ENCODE measurements around the gene AKAP13.

DNA sequence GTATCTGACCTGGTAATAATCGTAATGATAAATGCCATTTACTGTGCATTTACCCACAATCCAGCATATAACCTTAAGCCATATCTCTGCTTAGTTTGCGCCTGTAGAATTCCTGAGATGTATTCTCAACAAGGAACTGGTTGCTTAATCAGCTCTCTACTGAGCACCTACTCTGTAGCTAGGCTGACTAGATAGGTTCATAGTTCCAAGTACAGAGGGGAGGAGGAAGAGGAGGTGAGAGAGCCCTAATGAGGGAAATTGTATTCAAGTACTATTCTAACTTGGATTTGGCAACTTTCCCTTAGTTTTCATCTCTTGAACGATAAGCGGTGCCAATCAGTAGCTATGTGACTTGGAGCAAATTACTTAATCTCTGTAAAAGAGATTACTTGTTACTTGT is 5.6 kb upstream of the AKAP13 start:
- TF ChIP-seq, protein P1, sequence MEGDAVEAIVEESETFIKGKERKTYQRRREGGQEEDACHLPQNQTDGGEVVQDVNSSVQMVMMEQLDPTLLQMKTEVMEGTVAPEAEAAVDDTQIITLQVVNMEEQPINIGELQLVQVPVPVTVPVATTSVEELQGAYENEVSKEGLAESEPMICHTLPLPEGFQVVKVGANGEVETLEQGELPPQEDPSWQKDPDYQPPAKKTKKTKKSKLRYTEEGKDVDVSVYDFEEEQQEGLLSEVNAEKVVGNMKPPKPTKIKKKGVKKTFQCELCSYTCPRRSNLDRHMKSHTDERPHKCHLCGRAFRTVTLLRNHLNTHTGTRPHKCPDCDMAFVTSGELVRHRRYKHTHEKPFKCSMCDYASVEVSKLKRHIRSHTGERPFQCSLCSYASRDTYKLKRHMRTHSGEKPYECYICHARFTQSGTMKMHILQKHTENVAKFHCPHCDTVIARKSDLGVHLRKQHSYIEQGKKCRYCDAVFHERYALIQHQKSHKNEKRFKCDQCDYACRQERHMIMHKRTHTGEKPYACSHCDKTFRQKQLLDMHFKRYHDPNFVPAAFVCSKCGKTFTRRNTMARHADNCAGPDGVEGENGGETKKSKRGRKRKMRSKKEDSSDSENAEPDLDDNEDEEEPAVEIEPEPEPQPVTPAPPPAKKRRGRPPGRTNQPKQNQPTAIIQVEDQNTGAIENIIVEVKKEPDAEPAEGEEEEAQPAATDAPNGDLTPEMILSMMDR (IDR thresholded peaks at IDR 0.05) = no peak
- no peak for TF ChIP-seq EZH2 (IDR thresholded peaks at IDR 0.05)
- TF ChIP-seq EZH2phosphoT487 (IDR thresholded peaks at IDR 0.05) = no peak

All from neural progenitor cell (in vitro differentiated cells).